Lower lobe of right lung (tissue), 2 donors: ENCODE data around the gene MACF1. TPM values are rescaled to one million over a fixed set of nuclear protein-coding genes. Genes with fewer than 3 reads are reported as not detected.

Experiments used
- ATAC-seq, 2 donors: fragments of 200-7000 bp; cut with Tn5 transposase; one replicate each; pipeline ENCODE4 v1.9.1; 2020 to 2022; ENCODE audit warnings: mild to moderate bottlenecking in 2 of 2, moderate library complexity in 2 of 2
- DNase-seq: peaks from one replicate; pipeline ENCODE4 v3.0.0-alpha.2; 2020
- H3K27ac ChIP-seq: fragments of 200-600 bp; one replicate; pipeline ENCODE4 v1.8.0; 2022
- H3K27me3 ChIP-seq: fragments of 200-600 bp; one replicate; pipeline ENCODE4 v1.8.0; 2022; ENCODE audit warnings: low read depth
- H3K36me3 ChIP-seq: fragments of 200-600 bp; one replicate; pipeline ENCODE4 v1.8.0; 2022; ENCODE audit warnings: mild to moderate bottlenecking
- H3K4me1 ChIP-seq: fragments of 200-600 bp; one replicate; pipeline ENCODE4 v1.8.0; 2022
- H3K4me3 ChIP-seq: fragments of 200-600 bp; one replicate; pipeline ENCODE4 v1.8.0; 2022; ENCODE audit warnings: mild to moderate bottlenecking
- H3K9me3 ChIP-seq: fragments of 200-600 bp; one replicate; pipeline ENCODE4 v1.8.0; 2022
- intact Hi-C: fragments of 100-400 bp; cut with DNase I; formaldehyde crosslinking; loops from one replicate; pipeline ENCODE4 v1.11.0; 2022
- total RNA-seq: library from RNA; stranded (reverse); fragmentation: NEBNext Ultra II Directional; extraction: Animal tissue kit (Norgen Biotek cat#: 25700); gene quantifications from one replicate; pipeline ENCODE4 v1.2.1, GENCODE V29; 2021
- TF ChIP-seq, protein P1 (sequence below): fragments of 200-600 bp; IDR thresholded peaks from one replicate; pipeline ENCODE4 v1.8.0; 2022; ENCODE audit warnings: antibody characterized with exemption, mild to moderate bottlenecking
- donor health status: DM: no; HTN: yes; CAD: no; lungs with severe emphysema.

MACF1 gene
- total RNA-seq, 1 donor from 2014 or later, result 506 TPM

DNA sequence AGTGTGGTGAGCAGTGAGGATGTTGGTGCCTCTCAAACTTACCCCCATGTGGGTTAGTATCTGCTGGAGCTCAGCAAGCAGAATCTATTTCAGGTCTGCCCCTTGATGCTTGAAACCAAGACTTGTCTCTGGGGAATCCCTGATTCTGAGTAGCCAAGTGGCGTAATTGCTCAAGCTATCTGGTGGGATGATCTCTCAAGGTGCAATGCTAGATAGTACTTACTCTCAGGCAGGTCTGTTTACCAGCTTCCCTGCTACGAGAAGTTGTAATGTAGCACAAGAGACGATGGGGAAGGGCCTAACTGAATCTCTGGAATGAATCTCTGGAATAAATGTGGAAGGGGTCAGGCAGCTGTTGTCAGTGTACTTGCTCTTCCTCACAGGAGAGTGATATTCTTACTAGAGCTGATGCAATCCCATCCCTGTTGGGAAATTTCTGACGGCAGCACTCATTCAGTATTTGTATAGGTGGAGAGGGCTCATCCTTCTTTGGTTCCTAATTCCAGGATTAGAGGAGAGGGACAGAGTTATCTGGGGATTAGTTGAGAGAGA, 65.4 kb downstream of the MACF1 start:
- peak in 1 of 2 donors; percentile 16 for ATAC-seq
- H3K36me3 ChIP-seq, result no peaks in the 10 kb centered on the region
- H3K27me3 ChIP-seq, result no peaks in the 10 kb centered on the region
- H3K4me3 ChIP-seq, result no peak overlapping the region
- DNase-seq, result no peak
- no peaks in the 10 kb centered on the region for H3K9me3 ChIP-seq
- intact Hi-C loops, result loop anchor here (10.0 kb wide), 1 partner anchor 165 kb away; no protein-coding TSS in a partner anchor
- H3K27ac ChIP-seq, result no peak overlapping the region
- TF ChIP-seq, protein P1, sequence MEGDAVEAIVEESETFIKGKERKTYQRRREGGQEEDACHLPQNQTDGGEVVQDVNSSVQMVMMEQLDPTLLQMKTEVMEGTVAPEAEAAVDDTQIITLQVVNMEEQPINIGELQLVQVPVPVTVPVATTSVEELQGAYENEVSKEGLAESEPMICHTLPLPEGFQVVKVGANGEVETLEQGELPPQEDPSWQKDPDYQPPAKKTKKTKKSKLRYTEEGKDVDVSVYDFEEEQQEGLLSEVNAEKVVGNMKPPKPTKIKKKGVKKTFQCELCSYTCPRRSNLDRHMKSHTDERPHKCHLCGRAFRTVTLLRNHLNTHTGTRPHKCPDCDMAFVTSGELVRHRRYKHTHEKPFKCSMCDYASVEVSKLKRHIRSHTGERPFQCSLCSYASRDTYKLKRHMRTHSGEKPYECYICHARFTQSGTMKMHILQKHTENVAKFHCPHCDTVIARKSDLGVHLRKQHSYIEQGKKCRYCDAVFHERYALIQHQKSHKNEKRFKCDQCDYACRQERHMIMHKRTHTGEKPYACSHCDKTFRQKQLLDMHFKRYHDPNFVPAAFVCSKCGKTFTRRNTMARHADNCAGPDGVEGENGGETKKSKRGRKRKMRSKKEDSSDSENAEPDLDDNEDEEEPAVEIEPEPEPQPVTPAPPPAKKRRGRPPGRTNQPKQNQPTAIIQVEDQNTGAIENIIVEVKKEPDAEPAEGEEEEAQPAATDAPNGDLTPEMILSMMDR, result no peak
- peaks cover 69% of the 10 kb centered on the region for H3K4me1 ChIP-seq

DNA sequence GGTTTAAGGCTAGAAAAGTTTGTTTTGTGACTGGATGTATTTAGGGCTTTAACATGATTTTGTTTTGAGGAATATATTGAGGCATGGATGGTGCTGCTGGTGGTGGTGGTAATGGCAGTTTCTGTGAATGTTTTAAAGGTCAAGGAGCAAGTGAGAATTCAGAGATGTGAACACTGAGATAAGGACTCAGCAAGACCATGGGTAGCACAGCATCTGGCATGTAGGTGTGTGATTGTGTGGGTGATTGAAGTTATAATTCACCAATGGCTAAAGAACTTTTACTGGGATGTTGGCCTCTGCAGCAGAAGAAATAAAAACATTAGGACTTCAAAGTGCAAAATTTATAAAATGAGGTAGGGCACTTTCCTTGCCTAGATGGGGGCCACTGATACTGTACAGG, 65.9 kb downstream of the MACF1 start:
- TF ChIP-seq, protein P1, result no peak
- Histone ChIP-seq H3K27ac (no peak overlapping the region), H3K4me3 (no peak overlapping the region), H3K36me3 (no peaks in the 10 kb centered on the region), H3K9me3 (no peaks in the 10 kb centered on the region), H3K4me1 (peaks cover 71% of the 10 kb centered on the region), H3K27me3 (no peaks in the 10 kb centered on the region)
- DNase-seq, result no peak
- intact Hi-C loops, result no loop called here
- no peak for ATAC-seq

DNA sequence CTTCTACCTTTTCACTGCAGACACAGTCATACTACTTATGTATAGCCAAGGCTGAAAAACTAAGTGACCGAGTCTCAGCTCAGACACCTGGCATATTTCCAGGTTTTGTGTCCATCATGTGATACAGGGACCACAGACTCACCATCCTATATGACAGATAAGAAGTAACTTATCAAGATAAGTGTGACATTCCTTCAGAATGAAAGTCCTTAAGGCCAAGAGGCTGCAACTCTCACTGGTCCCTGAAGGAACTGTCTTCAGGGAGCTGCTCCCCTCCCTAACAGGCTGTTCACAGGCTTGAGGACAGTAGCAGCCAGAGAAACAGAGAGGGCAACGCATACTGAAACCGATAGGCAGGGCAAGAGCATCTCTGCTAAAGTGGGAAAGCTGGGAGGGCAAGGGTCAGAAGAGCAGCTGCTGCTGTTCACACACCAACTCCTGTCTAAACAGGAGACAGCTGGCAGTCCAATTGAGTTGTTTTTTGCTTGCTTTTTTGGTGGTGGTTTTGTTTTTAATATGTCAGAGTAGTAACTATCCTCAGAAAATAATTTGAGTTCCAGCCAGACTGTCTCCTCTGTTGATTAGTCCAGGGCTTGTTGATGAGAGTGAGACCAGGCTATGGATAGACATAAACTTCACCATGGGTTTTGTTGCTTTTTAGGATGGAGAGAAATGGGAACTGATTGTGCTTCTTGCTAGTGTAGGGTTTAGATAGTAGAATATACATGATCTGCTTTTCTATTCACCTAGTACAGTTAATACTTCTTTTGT, 67.7 kb downstream of the MACF1 start:
- no peaks in the 10 kb centered on the region for H3K9me3 ChIP-seq
- ATAC-seq (peak in 1 of 2 donors; percentile 46), DNase-seq (no peak)
- H3K4me1 ChIP-seq, result peaks cover 70% of the 10 kb centered on the region
- H3K27me3 ChIP-seq, result no peaks in the 10 kb centered on the region
- TF ChIP-seq, protein P1, result no peak
- intact Hi-C loops, result no loop called here
- no peak overlapping the region for H3K27ac ChIP-seq
- H3K4me3 ChIP-seq, result no peak overlapping the region
- no peaks in the 10 kb centered on the region for H3K36me3 ChIP-seq

DNA sequence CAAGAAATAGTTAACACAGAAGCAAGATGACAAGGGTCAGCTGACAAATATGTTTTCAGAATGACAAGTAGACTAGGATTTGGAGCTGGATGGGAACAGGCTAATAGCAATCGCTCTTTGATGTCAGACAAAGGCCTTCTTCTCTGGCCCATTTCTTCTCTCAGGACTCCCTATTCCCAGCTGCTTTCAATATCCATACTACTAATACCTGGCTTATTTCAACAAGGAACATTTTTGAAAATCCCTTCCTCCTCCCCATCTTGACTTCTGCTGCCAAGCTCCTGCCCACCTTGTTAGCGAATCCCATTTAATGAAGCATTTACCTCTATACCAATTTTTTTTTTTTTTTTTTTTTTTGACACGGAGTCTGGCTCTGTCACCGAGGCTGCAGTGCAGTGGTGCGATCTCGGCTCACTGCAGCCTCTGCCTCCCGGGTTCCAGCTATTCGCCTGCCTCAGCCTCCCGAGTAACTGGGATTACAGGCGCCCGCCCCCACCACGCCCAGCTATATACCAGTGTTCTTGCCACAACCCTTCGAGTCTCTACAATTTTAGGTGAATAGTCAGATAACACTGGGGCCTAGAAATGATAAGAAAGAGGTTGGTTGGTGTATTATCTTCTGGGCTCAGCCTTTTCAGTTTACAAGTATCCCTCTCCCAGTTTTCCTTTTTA, 68.4 kb downstream of the MACF1 start:
- ATAC-seq (no peak), DNase-seq (no peak)
- peaks cover 70% of the 10 kb centered on the region for H3K4me1 ChIP-seq
- H3K27ac ChIP-seq, result no peak overlapping the region
- no peaks in the 10 kb centered on the region for H3K9me3 ChIP-seq
- intact Hi-C loops, result no loop called here
- no peaks in the 10 kb centered on the region for H3K27me3 ChIP-seq
- no peaks in the 10 kb centered on the region for H3K36me3 ChIP-seq
- TF ChIP-seq, protein P1, result no peak
- H3K4me3 ChIP-seq, result no peak overlapping the region

DNA sequence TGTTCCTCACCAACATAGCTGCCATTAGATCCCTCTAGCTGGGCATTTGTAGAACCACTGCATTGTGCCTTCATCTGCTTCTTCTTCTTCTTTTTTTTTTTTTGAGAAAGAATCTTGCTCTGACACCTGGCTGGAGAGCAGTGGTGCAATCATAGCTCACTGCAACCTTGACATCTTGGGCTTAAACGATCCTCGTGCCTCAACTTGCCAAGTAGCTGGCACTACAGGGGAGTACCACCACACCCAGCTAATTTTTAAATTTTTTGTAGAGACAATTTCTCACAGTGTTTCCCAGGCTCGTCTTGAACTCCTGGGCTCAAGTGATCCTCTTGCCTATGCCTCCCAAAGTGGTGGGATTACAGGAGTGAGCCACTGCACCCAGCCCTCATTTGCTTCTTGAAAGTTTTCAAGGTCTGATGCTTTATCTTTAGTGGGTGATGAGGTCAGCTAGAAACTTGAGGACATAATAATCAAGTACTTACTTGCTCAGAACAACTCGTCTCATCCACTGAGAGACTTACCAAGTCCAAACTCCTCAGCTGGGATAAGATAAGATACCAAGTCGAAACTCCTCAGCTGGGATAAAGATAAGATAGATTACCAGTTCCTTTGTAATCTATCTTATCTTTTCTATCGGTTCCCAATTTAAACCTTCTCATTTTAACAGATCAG, 71.5 kb downstream of the MACF1 start:
- Histone ChIP-seq H3K27me3 (no peaks in the 10 kb centered on the region), H3K9me3 (no peaks in the 10 kb centered on the region), H3K4me3 (no peak overlapping the region), H3K36me3 (no peaks in the 10 kb centered on the region), H3K27ac (no peak overlapping the region), H3K4me1 (peaks cover 57% of the 10 kb centered on the region)
- TF ChIP-seq, protein P1, result no peak
- DNase-seq (no peak), ATAC-seq (peak in 1 of 2 donors; percentile 23)
- intact Hi-C loops, result no loop called here
